Fibroblast of mammary gland (primary cell): ENCODE results near the gene PRXL2B.

Experiments
- DNase-seq: peaks from one replicate; pipeline ENCODE4 v3.0.0-alpha.2; 2010; ENCODE audit warnings: low read depth
- H3K4me3 ChIP-seq: 2 replicates; pipeline ENCODE4 v1.5.1; 2011; ENCODE audit warnings: low read depth, mild to moderate bottlenecking, low read length, moderate library complexity; ENCODE audit not compliant: control insufficient read depth
- CTCF ChIP-seq: conservative IDR thresholded peaks from 2 replicates; pipeline ENCODE4 v1.5.1; 2011; ENCODE audit warnings: low read depth, low read length, inconsistent platforms; ENCODE audit not compliant: control insufficient read depth, insufficient read depth

Gene PRXL2B

GRCh38 chr1:2597441-2598328 lies 11.1 kb downstream of the PRXL2B start:
- TF ChIP-seq CTCF = no peak
- DNase-seq = no peak
- no peak overlapping the region for H3K4me3 ChIP-seq

- no peak overlapping the region for H3K4me3 ChIP-seq
- no peak for TF ChIP-seq CTCF
- no peak for DNase-seq
Measured at GRCh38 chr1:2598329-2598931, 11.9 kb downstream of the PRXL2B start.

GRCh38 chr1:2601721-2602303 lies 15.2 kb downstream of the PRXL2B start:
- DNase-seq = no peak
- H3K4me3 ChIP-seq = no peak overlapping the region
- no peak for TF ChIP-seq CTCF

GRCh38 chr1:2602311-2602835 lies 15.8 kb downstream of the PRXL2B start:
- no peak overlapping the region for H3K4me3 ChIP-seq
- TF ChIP-seq CTCF = no peak
- DNase-seq = no peak

- DNase-seq = no peak
- no peak for TF ChIP-seq CTCF
- no peak overlapping the region for H3K4me3 ChIP-seq
Measured at GRCh38 chr1:2602866-2603520, 16.4 kb downstream of the PRXL2B start.

- TF ChIP-seq CTCF = no peak
- no peak for DNase-seq
- H3K4me3 ChIP-seq = no peak overlapping the region
Measured at GRCh38 chr1:2603521-2604155, 17.1 kb downstream of the PRXL2B start.
